ENCODE data around the gene EIF5. TPM values are rescaled to one million over a fixed set of nuclear protein-coding genes. Genes with fewer than 3 reads are reported as not detected.
A peak's percentile ranks its signal among the peaks of the same experiment; 100 is the strongest.

The EIF5 gene
- total RNA-seq, 1 donor from 2014 or later = 265 TPM

DNA sequence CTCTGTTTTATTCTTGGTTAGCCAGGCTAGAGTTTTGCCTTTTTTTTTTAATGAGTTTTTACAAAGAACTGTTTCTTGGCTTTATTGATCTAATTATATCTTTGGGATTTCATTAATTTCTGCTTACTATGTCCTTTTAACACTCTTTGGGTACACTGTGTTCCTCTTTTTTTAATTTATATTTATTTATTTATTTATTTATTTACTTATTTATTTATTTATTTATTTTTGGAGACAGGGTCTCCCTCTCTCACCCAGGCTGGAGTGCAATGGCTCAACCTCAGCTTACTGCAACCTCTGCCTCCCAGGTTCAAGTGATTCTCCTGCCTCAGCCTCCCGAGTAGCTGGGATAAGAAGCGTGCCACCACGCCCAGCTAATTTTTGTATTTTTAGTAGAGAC, 36.0 kb downstream of the EIF5 start:
- no peak for DNase-seq (ENCODE audit: low spot score)

DNA sequence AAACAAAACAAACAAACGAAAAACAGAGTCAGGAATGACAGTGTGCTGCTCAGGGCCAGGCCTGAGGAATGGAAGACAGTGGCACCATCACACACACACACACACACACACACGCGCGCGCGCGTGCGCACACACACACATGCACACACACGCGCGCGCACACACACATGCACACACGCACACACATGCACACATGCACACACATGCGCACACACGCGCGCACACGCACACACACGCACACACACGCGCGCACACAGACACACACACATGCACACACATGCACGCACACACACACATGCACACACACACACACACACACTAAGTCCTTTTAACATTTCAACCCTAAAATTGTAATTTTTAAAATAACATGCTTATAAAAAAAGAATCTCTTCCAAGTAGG, 38.0 kb downstream of the EIF5 start:
- DNase-seq (ENCODE audit: low spot score) = no peak

DNA sequence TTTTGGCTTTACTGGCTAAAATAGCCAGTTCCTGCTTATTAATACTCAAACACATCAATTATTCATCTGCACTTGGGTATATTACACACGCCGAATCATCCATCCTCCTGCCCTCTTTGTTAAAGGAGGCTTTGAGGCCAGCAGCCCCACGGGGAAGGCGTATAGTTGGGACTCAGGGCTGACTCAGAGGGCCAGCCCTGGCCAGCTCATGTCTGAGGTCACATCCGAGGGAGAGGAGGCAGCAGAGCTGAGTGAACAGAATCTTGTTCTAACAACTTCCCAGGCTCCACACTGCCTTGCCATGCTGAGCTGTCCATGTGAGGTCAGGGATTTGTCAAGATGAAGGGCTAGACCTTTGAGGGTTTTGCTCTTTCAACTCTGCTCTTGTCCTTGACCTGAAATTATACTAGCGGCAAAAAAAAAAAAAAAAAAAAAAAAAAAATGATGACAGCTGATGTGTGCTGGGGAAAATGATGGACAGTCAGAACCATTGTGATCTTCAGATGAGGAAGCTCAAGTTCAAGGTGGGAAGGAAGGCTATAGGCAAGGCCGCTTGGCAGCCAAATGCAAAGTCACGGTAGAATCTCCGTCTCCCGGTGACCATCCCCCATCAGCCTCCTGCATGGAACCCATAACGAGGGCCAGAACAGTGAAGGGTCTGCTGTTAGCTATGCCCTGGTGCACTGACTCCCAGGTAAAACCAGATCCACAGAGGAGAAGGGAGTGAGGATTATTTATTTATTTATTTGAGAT, 38.7 kb downstream of the EIF5 start:
- DNase-seq (ENCODE audit: low spot score) = no peak

DNA sequence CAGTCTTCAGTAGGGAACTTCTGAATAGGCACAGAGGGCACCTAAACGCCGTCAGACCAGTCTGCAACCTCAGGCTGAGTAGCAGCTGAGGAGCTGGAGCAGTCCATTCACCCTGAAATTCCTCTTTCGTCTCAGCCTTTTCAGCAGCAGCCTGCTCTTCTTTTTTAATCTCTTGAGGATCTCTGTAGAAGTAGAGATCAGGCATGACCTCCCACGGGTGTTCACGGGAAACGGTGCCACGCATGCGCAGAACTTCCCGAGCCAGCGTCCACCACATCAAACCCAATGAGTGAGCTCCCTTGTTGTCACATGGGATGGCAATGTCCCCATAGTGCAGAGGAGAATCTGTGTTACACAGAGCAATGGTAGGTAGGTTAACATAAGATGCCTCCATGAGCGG, 40.1 kb downstream of the EIF5 start:
- DNase-seq (ENCODE audit: low spot score) = no peak

DNA sequence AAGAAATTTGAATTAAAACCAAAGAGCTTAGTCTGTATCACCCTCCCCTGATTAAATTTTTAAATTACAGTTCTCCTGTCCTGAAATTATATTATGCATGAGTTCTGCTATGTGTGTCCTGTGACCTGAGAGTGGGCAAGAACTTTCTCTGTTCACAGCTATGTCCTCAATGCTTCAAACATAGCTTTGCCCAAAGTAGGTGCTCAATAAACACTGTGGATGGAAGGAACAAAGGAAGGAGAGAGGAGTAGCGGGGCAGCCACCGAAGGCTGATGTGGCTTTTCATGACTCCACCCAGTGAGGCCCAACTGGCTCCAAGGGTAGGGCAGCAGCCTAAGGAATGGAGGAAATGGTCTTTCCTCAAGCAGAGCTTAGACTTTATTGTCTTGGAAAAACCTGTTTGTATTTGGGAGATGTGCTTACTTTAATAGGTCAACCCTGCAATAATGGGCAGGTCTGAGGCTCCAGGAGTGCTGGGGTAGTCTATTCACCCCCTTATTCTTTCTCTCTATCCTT, 43.5 kb downstream of the EIF5 start:
- no peak for DNase-seq (ENCODE audit: low spot score)

DNA sequence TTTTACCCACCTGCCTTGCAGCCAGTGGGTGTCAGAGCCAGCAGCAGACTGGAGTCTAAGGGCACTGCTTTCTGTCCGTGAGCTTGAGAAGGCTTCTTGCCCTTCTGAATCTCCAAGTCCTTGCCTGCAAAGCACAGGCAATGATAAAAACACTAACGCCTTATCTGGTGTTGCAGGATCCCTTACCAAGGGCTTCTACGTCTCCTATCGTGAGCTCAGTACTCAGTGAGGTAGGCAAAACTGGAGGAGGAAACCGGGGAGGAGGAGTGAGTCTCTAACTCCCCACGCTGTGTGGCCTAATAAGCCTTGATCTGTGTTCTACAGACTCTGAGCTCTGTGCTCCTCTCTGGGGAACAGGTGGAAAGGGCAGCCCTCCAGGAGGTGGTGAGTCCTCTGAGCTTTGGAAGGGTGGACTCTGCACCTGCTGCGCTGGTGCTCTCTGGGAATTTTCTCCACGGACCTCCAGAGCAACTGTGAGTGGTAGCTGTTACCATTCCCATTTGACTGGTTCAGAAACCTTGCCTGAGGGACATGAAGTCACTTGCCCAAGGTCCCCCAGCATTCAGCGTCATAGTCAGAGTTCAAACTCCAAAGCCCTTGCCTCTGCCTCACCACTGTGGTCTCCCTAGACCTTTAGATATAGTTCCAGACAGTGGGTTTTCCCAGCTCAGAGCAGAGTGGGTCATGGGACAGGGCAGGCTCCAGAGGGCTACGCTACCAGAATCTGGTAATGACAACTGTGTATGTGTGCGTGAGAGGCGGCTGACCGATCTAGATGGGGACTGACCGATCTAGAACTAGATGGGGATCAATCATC, 44.2 kb downstream of the EIF5 start:
- DNase-seq (ENCODE audit: low spot score) = no peak

DNA sequence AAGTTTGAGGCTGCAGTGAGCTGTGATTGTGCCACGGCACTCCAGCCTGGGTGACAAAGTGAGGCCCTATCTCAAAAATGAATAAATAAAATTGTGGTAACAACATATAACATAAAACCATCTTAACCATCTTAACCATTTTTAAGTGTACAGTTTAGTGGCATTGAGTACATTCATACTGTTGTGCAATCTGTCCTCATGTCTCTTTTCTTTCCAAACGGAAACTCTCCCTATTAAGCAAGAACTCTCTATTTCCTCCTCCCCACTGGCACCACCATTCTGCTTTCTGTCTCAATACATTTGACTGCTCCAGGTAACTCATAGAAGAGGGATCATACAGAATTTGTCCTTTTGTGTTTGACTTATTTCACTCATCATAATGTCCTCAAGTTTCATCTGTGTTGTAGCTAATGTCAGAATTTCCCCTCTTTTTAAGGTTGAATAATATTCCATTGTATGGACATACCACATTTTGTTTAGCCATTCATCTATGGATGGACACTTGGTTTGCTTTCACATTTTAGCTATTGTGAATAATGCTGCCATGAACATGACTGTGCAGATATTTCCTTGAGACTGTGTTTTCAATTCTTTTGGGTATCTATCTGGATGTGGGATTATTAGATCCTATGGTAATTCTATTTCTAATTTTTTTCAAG, 46.8 kb downstream of the EIF5 start:
- no peak for DNase-seq (ENCODE audit: low spot score)

DNA sequence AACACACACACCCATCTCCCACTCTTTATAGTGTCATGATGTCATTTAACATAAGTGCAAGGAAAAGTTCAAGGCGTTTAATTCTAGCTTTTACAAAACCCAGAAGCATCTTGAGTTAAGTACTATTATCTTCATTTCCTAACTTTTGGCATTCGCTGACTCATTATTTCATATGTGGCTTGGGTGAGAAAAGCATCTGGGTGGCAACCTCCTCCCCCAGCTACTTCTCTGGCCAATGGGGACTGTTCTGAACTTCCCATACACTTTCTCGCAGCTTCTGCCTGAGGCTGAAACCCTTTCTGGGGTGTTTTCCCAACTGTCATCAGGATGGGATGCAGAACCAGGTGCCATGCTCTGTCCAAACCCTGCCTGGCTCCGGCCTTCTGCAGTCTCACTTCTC, 48.3 kb downstream of the EIF5 start:
- no peak for DNase-seq (ENCODE audit: low spot score)

DNA sequence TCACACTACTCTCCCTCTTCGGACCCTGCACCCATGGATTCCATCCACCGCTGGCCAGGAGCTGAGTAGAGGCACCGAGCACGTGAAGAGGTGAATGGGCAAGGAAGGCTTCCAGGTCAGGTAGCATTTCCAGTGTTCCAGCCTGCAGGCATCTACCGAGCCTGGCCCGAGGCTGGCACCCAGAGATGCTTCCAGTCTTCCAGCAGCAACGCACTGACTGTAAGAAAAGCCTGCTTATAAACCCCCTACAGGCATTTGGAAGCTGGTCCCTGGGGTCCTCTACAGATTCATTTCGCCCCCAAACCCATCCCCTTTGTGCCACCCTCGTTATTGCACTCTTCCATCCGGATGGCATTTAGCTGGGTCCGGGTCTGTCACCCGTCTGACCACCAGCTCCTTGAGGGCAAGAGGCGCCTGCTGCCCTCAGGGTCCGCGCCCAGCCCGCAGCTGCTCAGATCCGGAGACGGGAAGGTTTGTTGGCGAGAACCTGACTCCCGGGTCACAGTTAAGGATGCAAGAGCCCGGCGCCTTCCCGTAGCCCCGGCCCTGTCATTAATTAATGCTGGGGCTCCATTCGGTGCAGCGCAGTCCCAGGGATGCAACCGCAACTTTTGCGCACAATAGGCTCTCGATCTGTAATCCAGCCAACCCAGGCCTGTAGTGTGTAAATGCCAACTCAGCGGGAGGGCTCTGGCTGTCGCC, 50.6 kb downstream of the EIF5 start:
- no peak for DNase-seq (ENCODE audit: low spot score)

DNA sequence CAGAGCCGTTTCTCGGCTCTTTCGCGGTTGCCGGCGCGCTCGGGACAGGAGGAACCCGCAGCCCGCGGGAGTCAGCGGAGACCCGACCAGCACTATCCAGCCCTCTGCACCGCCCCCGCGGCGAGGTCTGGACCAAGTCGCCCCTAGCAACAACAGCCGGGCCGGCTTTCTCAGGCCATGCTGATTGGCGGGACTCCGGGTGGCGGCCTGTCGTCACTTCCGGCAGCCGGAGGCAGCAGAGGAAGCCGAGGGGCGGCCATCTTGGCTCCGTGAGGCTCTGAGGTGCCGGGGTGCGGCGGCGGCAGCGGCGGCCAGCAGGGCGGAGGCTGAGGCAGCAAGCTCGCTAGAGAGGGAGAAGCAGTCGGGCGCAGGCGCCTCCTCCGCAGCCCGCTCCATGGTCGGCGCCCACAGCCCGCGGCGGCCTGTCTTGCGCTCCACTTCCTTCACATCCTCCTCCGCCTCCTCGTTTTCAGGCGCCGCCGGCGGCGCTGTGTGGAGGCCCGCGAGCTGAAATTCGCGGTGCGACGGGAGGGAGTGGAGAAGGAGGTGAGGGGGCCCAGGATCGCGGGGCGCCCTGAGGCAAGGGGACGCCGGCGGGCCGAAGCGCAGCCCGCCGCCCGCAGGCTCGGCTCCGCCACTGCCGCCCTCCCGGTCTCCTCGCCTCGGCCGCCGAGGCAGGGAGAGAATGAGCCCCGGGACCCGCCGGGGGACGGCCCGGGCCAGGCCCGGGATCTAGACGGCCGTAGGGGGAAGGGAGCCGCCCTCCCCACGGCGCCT, 51.3 kb downstream of the EIF5 start, which contains the start of gene MARK3:
Gene MARK3, plus strand, starts transcription at position 264 of the 777 bp plus-strand sequence. CDS start 615 bp downstream, outside the sequence.
- DNase-seq (ENCODE audit: low spot score) = peak; percentile 97

DNA sequence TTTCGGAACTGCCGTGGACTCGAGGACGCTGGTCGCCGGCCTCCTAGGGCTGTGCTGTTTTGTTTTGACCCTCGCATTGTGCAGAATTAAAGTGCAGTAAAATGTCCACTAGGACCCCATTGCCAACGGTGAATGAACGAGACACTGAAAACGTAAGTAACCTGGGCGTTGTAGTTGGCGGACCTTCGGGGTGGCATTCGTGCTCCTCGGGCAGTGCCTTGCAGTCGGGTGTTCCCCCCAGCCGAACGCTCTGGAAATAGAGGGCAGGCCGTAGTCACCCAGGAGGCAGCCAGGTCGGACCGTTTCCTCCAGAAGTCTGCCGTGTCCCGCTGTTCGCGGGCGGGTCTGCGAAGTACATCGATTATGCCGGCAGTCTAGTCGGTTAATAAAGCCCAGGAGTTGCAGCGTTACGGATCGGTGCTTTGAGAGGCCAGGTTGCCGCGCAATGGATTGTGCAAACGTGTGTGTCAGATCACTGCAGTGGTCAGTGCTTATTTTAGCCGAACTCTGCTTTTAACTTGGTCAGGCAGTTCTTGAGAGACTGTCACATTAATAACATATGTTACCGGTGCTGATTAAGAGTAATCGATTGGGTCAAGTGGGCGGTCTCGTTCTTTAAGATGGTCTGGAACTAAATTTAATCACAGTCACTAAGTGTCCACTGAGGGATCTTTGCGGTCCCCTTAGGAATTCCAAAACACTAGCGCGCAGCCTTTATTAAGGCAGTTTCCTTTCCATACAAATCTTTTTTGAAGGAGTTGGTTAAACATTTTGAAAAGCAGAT, 52.1 kb downstream of the EIF5 start:
- no peak for DNase-seq (ENCODE audit: low spot score)

DNA sequence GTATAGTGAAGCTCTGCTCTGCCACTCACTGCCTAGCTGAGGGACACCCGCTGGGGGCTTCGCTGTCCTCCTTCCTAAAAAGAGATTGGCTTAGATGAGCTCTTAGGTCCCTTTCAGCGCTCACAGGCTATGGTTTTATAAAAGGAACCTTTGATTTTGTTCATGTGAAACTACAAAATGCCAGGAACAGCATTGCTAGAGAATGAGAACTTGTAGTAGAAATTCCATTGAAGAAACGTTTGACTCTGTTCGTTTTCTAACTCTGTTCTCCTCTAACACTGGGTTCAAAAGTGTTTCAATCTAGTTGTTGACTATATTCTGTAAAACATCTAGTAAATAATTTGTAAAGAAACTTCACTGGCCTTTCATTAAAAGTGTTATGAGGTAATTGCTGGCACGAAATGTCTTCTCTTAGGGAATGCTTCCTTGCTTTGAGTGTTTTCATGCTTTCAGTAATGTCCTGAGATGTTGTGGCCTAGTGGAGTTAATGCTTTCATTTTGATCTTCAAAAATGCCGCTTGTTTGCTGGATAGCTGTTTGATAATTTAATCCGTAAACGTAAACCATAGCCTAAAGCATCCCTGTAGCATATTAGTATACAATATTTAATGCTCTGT, 52.8 kb downstream of the EIF5 start:
- no peak for DNase-seq (ENCODE audit: low spot score)

DNA sequence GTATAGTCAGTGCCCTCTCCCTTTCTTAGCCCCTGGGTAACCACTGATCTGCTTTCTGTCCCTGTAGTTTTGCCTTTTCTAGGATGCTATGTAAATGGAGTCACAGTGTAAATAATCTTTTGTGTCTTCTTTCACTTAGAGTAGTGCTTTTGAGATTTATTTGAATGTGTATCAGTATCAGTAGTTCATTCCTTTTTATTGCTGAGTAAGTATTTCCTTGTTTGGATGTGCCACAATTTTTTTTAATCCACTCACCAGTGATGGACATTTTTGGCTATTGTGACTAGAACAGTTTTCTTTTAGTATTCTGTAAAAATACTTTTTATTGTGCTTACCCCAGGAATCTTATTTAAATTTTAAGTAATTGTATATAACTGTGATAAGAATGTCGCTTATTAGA, 54.6 kb downstream of the EIF5 start:
- no peak for DNase-seq (ENCODE audit: low spot score)

DNA sequence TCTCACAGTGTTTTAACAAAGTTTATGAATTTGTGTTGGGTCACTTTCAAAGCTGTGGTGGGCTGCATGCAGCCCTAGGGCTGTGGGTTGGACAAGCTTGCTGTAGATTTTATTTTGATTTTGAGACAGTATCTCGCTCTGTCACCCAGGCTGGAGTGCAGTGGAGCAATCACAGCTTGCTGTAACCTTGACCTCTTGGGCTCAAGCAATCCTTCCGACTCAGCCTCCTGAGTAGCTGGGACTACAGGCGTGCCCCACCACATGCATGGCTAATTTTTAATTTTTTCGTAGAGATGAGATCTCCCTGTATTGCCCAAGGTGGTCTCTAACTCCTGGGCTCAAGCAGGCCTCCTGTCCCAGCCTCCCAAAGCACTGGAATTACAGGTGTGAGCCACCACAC, 56.6 kb downstream of the EIF5 start:
- DNase-seq (ENCODE audit: low spot score) = no peak

DNA sequence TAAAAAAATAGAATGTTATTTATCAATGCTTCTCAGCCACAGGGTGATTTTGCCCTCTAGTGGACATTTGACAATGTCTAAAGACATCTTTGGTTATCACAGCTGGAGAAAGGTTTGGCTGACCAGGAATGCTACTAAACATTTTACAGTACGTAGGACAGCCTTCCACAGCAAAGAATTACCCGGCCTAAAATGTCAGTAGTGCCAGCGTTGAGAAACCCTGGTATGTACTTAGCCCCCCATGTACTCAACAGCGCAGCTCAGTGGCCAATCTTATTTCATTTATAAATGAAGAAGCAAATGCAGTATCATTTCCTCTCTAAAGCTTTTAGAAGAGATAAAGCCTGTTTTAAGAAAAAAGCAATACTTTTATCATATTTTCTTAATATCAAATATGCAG, 57.0 kb downstream of the EIF5 start:
- DNase-seq (ENCODE audit: low spot score) = no peak

DNA sequence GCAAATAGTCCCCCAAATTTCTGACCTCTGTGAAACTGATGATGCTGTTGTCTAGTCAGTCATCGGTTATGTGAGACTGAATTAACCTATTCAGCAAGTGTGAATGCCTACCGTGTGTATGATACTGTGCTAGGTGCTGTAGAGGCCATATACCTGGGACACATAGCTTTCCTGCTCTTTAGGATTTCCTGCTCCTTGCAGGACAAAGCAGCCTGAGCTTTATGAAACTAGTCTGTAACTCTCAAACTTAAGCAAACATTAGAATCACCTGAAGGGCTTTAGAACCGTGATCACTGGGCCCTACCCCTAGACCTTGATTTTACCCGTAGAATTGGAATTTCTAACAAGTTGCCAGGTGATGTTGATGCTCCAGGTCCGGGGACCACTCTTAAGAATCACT, 58.1 kb downstream of the EIF5 start:
- no peak for DNase-seq (ENCODE audit: low spot score)

DNA sequence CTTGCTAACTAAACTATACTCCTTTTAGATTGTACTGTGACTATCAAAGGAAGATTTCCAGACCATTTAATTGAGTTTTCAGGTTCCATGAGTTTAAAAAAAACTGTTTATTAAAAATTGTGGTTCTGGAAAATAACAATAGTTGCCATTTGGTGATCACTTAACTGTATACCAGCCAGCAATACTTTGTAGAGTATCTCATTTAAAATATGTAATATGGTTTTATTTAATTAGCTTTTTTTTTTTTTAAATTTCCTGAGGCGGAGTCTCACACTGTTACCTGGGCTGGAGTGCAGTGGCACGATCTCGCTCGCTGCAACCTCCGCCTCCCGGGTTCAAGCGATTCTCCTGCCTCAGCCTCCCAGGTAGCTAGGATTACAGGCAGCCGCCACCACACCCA, 58.5 kb downstream of the EIF5 start:
- DNase-seq (ENCODE audit: low spot score) = no peak

DNA sequence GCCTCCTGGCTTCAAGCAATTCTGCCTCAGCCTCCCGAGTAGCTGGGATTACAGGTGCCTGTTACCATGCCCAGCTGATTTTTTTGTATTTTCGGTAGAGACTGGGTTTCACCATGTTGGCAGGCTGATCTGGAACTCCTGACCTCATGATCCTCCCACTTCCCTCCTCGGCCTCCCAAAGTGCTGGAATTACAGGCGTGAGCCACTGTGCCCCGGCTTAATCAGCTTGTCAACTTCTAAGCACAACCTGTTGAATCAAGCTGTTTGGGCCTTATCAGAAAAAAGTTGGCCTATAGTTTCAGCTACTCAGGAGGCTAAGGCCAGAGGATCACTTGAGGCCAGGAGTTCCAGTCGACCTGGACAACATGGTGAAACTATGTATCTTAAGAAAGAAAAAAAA, 59.0 kb downstream of the EIF5 start:
- no peak for DNase-seq (ENCODE audit: low spot score)

DNA sequence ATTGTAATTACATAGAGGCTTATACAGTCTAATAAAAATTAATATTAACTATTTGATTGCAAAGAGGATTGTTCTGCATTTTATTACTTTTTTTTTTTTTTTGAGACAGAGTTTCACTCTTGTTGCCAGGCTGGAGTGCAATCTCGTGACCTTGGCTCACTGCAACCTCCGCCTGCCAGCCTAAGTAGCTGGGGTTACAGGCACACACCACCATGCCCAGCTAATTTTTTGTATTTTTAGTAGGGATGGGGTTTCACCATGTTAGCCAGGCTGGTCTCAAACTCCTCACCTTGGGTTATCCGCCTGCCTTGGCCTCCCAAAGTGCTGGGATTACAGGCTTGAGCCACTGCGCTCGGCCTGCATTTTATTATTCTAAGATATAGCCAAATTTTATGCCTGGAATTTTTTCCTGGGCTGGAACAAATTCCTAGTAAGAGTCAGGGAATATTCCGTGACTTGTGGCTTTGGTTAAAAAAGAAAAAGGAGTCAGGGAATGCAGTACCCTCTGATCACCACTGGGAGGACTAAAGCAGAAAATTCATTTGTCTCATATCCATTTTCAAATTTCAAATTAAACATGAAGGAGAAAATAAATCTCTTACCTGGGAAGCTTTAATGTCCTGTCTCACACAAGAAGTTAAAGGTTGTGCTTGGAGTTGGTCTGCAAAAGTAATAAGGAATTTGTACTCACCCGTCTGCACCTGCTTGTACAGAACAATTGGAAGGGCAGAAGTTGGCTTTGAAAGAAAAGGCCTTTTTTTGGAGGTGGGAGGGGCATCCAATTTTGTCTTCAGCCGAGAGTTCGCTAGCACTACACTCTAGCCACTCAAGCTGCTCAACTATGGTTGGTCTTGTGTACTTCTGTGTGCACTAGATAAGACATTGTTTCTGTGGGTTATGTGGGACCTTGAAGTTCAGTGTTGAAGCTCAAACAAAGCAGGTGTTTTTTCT, 59.9 kb downstream of the EIF5 start:
- DNase-seq (ENCODE audit: low spot score) = no peak
